ENCODE data around the gene TSGA10IP.

GRCh38 chr11:66001942-66002647, 56.8 kb downstream of the TSGA10IP start, which contains the start of the genes BANF1 and EIF1AD:
- TF ChIP-seq POLR2A (IDR thresholded peaks at IDR 0.05; ENCODE audit: low read length) (peak; percentile 90), GATA1 (IDR thresholded peaks at IDR 0.05; ENCODE audit: low read depth, low read length) (no peak)
